PC-9 (cell line): ENCODE results near the gene MPC1L.

Experiments
- EZH2 ChIP-seq: fragments of 200-600 bp; sonication (generic); IDR thresholded peaks from 2 replicates; pipeline ENCODE4 v1.8.0; 2017; ENCODE audit warnings: antibody characterized with exemption, low read depth
- TF ChIP-seq, protein P1 (sequence below): fragments of 200-600 bp; sonication (generic); conservative IDR thresholded peaks from 2 replicates; pipeline ENCODE4 v1.6.1; 2017; ENCODE audit warnings: mixed run types, antibody characterized with exemption, mild to moderate bottlenecking, moderate library complexity

DNA sequence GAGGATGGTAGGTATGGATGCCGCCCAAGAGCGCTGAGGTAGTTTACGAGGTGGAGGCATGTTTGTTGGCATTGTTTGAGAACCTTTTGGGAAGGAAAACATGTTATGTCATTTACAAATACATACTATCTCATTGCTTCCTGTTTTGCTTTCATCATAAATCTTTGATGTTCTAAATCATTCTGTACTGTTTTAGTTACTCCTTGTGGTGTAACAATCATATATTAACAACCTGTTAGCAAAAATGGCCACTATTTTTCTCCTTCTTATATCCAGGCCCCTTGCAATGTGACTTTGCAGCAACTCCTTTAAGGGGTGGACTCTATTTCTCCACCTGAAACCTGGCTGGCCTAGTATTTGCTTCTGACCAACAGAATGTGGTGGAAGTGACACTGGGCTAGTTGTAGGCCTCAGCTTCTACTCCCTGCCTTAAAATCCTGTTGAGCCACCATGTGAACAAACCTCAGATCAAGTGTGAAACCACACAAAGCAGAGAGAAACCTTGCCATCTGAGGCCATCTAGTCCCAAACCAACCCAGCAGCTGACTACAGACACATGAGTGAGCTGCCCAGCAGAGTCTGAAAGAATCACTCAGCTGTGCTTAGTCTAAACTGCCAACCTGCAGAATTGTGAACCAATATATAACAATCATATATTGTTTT lies 40.0 kb downstream of the MPC1L start:
- no peak for TF ChIP-seq EZH2
- TF ChIP-seq, protein P1, sequence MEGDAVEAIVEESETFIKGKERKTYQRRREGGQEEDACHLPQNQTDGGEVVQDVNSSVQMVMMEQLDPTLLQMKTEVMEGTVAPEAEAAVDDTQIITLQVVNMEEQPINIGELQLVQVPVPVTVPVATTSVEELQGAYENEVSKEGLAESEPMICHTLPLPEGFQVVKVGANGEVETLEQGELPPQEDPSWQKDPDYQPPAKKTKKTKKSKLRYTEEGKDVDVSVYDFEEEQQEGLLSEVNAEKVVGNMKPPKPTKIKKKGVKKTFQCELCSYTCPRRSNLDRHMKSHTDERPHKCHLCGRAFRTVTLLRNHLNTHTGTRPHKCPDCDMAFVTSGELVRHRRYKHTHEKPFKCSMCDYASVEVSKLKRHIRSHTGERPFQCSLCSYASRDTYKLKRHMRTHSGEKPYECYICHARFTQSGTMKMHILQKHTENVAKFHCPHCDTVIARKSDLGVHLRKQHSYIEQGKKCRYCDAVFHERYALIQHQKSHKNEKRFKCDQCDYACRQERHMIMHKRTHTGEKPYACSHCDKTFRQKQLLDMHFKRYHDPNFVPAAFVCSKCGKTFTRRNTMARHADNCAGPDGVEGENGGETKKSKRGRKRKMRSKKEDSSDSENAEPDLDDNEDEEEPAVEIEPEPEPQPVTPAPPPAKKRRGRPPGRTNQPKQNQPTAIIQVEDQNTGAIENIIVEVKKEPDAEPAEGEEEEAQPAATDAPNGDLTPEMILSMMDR: no peak
